Thymus (tissue), 11 donors: ENCODE measurements around the gene NEK7. TPM values are rescaled to one million over a fixed set of nuclear protein-coding genes. Genes with fewer than 3 reads are reported as not detected.

ENCODE experiments used
- DNase-seq, 9 donors: peaks; one replicate each; pipeline ENCODE4 v3.0.0-alpha.2; 2013; ENCODE audit warnings: low spot score in 9 of 9, low read depth in 6 of 9, missing footprints in 1 of 9
- H3K27ac ChIP-seq, 2 donors: one replicate each; pipeline ENCODE4 v1.5.1; 2013; ENCODE audit warnings: control low read depth in 1 of 2, low read depth in 1 of 2, low read length in 1 of 2, mild to moderate bottlenecking in 1 of 2, moderate library complexity in 1 of 2
- H3K27me3 ChIP-seq, 2 donors: one replicate each; pipeline ENCODE4 v1.5.1; 2013; ENCODE audit warnings: low read length in 1 of 2; ENCODE audit not compliant: control insufficient read depth in 2 of 2, insufficient read depth in 1 of 2
- H3K36me3 ChIP-seq, 2 donors: one replicate each; pipeline ENCODE4 v1.5.1; 2013; ENCODE audit warnings: low read length in 1 of 2, mild to moderate bottlenecking in 1 of 2, moderate library complexity in 1 of 2; ENCODE audit not compliant: control insufficient read depth in 2 of 2, insufficient read depth in 2 of 2
- H3K4me1 ChIP-seq, 2 donors: one replicate each; pipeline ENCODE4 v1.5.1; 2013; ENCODE audit warnings: low read length in 2 of 2; ENCODE audit not compliant: control insufficient read depth in 2 of 2, insufficient read depth in 2 of 2
- H3K4me3 ChIP-seq, 2 donors: one replicate each; pipeline ENCODE4 v1.5.1; 2013; ENCODE audit warnings: low read length in 2 of 2, control low read depth in 1 of 2, mild to moderate bottlenecking in 1 of 2
- H3K9me3 ChIP-seq, 2 donors: one replicate each; pipeline ENCODE4 v1.5.1; 2013; ENCODE audit warnings: low read length in 1 of 2, mild to moderate bottlenecking in 1 of 2; ENCODE audit not compliant: control insufficient read depth in 2 of 2, insufficient read depth in 1 of 2
- WGBS: extraction: QIAGEN DNeasy Blood & Tissue Kit; methylation state at CpG from one replicate; pipeline ENCODE4 v1.1.7; 2013; 5-methylcytosine and 5-hydroxymethylcytosine counted together
- polyA plus RNA-seq: library from polyadenylated mRNA; stranded (reverse); fragments of 200-250 nt; gene quantifications from one replicate; pipeline ENCODE4 v1.2.3, GENCODE V29; 2013
- total RNA-seq: library from RNA; stranded (reverse); fragments of 120-200 nt; gene quantifications from one replicate; pipeline ENCODE4 v1.2.4, GENCODE V29; 2013
- donor health status: healthy.

NEK7 gene
- total and polyA plus RNA-seq, 2 donors: 31.4 to 56.8 TPM

DNA sequence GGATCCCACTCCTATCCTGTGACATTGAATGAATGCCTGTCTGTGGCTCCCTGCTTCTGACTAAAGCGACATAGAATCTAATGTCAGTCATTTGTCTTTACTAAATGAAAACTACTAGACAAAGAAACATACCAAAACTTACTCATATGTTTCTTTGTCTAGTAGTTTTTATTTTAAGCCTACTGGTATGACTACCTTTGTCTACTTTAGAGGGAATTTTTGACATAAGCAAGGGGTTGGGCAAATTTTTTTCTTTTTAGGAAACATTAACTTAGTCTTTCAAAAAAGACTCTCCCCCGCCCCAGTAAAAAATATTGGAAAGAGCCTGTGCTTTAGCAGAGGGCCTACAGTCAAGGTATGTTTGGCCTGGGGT lies 4.9 kb downstream of the NEK7 start:
- Histone ChIP-seq H3K27me3 (no peaks in the 10 kb centered on the region), H3K4me1 (peaks cover 15 to 33% of the 10 kb centered on the region in 2 donors), H3K27ac (no peak overlapping the region), H3K36me3 (no peaks in the 10 kb centered on the region), H3K4me3 (no peak overlapping the region), H3K9me3 (no peaks in the 10 kb centered on the region)
- DNase-seq: no peak
- WGBS: 94% methylated on average over 2 of the region's 2 CpGs

DNA sequence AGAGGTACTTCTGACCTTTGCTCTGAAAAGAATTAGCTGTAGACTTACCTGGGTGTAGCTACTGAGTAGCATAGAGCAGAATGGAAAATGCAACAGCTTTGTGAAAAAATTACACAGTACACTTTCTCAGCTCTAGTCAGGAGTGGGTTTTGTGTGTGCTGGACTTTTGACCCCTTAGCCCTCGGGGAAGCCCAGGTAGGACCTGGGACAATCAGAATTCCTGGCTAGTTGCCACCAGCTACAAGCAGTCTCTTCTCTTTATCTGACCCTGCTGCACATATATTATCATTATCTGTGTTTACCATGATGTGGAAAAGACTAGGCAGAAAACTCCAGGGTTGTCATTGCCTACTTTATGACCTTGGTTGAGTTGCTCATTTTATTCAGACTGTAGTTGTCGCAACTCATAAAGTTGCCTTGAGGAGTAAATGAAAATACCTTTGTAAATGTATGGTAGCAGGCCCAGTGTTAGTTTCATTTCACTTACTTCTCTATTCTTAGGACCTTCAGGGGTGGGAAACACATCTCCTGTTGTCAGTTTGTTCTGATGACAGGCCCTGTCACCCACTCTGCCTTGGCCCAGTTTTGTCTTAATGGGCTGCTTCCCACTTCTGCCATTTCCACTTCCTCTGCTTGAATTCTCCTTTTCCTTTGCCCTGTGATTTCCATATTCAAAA lies 5.4 kb downstream of the NEK7 start:
- H3K27ac ChIP-seq: peak overlapping the region in 1 of 2 donors; percentile 27
- H3K4me3 ChIP-seq: no peak overlapping the region
- peaks cover 15 to 36% of the 10 kb centered on the region in 2 donors for H3K4me1 ChIP-seq
- no peaks in the 10 kb centered on the region for H3K9me3 ChIP-seq
- 86% methylated on average over 2 of the region's 2 CpGs for WGBS
- DNase-seq: no peak
- no peaks in the 10 kb centered on the region for H3K36me3 ChIP-seq
- no peaks in the 10 kb centered on the region for H3K27me3 ChIP-seq

DNA sequence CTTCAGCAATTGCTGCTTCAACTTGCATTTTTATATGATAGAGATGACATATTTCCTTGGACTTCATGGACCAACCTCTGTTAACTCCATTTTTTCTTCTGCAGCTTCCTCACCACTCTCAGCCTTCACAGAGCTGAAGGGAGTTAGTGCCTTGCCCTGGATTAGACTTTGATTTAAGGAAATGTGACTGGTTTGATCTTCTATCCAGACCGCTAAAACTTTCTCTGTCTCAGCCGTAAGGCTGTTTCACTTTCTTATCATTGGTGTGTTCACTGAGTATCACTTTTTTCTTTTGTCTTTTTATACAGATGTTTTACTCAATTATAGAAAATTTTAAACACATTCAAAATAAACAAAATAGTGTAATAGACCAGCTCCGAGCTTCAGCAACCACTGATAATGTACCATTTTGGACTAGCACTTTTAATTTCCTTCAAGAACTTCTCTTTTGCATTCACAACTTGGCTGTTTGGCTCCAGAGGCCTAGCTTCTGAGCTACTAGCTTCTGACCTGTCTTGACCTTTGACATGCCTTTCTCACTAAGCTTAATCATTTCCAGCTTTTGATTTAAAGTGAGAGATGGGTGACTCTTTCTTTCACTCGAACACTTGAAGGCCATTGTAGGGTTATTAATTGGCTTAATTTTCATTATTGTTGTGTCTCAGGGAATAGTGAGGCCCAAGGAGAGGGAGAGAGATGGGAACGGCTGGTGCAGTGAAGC lies 9.3 kb downstream of the NEK7 start:
- peak in 3 of 9 donors; percentile 21 to 58 (median 33) for DNase-seq
- peak overlapping the region; percentile 12 to 64 for H3K27ac ChIP-seq
- no peaks in the 10 kb centered on the region for H3K9me3 ChIP-seq
- H3K27me3 ChIP-seq: no peaks in the 10 kb centered on the region
- no peaks in the 10 kb centered on the region for H3K36me3 ChIP-seq
- 67% methylated on average over 5 of the region's 5 CpGs for WGBS
- peaks cover 23 to 35% of the 10 kb centered on the region in 2 donors for H3K4me1 ChIP-seq
- H3K4me3 ChIP-seq: no peak overlapping the region

DNA sequence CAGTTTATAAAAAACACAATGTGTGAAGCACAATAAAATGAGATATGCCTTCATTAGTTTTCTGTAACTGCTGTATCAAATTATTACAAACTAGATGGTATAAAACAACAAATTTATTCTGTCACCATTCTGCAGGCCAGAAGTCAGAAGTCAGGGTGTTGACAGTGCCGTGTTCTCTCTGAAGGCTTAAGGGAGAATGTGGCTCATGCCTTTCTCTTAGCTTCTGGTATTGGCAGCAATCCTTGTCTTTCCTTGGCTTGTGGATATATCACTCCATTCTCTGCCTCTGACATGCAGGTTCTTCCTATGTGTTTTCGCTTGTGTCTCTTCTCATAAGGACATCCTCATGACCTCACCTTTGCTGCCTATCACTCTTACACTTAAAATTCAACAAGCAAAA lies 10.1 kb downstream of the NEK7 start:
- Histone ChIP-seq H3K27ac (peak overlapping the region in 1 of 2 donors; percentile 8), H3K9me3 (no peaks in the 10 kb centered on the region), H3K27me3 (no peaks in the 10 kb centered on the region), H3K4me1 (peaks cover 26 to 37% of the 10 kb centered on the region in 2 donors), H3K4me3 (no peak overlapping the region), H3K36me3 (no peaks in the 10 kb centered on the region)
- 92% methylated on average over 2 of the region's 2 CpGs for WGBS
- no peak for DNase-seq

DNA sequence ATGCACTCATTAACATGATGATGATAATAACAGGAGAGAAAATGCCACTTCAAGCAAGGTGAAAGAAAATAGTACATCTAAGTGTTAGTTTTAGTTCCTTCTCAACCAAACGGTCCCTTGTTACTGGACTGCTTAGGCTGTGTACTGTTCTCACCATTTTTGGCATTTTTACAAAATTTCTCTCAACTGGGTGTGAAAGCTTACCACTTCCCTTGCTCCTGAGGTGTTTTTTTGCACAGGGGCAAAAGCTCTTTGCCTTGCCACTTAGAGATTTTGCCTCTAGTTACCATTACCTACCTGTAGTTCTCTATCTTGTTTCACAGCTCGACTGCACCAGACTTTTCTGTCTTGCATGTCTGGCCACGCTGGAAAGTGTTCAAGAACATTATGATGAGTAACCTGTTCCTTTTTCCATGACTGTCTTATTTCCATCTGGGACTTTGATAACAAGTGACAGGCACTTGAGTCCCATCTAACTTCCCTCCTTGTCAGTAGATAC lies 10.7 kb downstream of the NEK7 start:
- Histone ChIP-seq H3K9me3 (no peaks in the 10 kb centered on the region), H3K36me3 (no peaks in the 10 kb centered on the region), H3K27ac (peak overlapping the region; percentile 21 to 52), H3K4me3 (no peak overlapping the region), H3K27me3 (no peaks in the 10 kb centered on the region), H3K4me1 (peaks cover 24 to 32% of the 10 kb centered on the region in 2 donors)
- peak in 2 of 9 donors; percentile 16 to 50 for DNase-seq
- WGBS: 10% methylated on average over 3 of the region's 3 CpGs

DNA sequence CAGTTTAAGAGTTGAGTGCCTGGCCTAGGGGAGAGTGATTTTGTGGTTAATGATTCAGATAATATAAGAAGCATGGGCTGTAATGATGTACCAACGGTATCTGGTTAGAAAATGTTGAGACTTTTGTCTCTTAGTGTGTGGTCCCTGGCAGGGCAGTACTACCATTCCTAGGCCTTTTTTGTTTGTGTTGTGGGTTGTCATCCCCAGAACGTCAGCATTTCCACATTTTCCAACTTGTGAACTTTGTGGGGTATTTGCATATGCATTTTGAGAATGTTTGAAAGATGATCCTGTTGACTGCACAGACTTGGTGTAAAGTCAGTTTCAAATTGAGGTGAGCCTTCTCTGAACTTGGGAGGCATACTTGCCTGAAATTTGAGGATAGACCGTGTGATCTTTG lies 11.4 kb downstream of the NEK7 start:
- H3K36me3 ChIP-seq: no peaks in the 10 kb centered on the region
- H3K9me3 ChIP-seq: no peaks in the 10 kb centered on the region
- DNase-seq: no peak
- H3K27me3 ChIP-seq: no peaks in the 10 kb centered on the region
- WGBS: 78% methylated on average over 3 of the region's 3 CpGs
- H3K4me1 ChIP-seq: peaks cover 24 to 30% of the 10 kb centered on the region in 2 donors
- H3K27ac ChIP-seq: peak overlapping the region; percentile 15 to 64
- H3K4me3 ChIP-seq: no peak overlapping the region

DNA sequence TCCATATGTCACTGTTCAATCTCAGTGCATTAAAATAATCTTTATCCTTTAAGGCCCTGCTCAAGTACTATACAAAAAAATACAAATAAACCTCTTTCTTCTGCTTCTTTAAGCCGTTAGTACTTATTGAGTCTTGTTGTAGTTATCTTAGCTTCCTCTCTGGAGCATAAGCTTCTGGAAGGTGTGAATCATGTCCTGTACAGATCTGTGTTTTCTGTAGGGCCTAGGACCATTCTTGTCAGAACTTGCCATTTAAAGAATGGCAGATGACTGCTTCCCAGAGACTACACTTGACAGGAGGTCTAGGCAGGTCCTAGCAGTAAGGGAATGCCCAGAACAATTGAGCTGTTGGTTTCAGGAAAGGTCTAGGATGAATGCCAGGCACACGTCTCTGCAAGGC lies 12.9 kb downstream of the NEK7 start:
- H3K4me1 ChIP-seq: peaks cover 24 to 32% of the 10 kb centered on the region in 2 donors
- no peaks in the 10 kb centered on the region for H3K36me3 ChIP-seq
- no peak overlapping the region for H3K27ac ChIP-seq
- 89% methylated on average over 2 of the region's 2 CpGs for WGBS
- DNase-seq: no peak
- H3K4me3 ChIP-seq: no peak overlapping the region
- H3K27me3 ChIP-seq: no peaks in the 10 kb centered on the region
- H3K9me3 ChIP-seq: no peaks in the 10 kb centered on the region

DNA sequence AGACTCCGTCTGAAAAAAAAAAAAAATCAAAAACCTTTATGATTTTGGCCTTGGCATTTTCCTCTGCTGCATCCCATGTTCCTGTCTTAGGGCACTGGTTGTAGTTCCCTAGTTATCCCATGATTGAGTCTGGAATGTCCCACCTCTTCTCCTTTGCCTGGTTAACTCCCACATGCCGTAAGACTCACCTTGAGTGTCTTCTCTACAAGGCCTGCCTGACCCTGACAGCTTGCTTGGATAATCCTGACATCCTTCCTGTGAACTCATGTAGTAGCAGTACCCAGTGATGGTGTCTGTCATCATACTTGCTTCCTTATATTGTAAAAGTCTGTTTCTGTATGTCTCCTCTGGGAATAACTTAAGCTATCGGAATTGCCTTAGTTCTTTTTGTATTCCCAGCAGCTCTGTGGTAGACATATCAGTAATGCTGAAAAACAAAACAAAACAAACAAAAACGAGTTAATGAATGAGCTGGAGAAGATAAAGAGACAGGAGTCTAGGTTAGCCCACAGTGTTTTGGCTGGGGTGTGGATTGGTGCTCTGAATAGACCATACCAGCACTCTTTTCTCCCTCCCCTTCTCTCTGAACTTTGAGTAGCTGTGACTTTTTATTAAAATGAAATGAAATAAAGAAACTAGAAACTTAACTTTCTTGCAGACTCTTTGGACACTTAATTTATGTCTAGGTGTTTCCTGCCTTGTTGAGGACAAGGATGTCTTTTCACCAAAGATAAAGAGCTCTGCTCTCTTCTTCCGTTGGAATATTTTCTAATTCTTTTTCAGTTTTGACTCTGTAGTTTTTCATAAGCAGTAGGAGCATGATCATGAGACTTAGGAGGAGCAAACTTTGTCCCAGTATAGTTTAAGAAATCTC lies 15.1 kb downstream of the NEK7 start:
- no peak for DNase-seq
- H3K36me3 ChIP-seq: no peaks in the 10 kb centered on the region
- H3K9me3 ChIP-seq: no peaks in the 10 kb centered on the region
- no peaks in the 10 kb centered on the region for H3K27me3 ChIP-seq
- peaks cover 19 to 24% of the 10 kb centered on the region in 2 donors for H3K4me1 ChIP-seq
- 60% methylated on average over 5 of the region's 5 CpGs for WGBS
- H3K4me3 ChIP-seq: no peak overlapping the region
- H3K27ac ChIP-seq: no peak overlapping the region

DNA sequence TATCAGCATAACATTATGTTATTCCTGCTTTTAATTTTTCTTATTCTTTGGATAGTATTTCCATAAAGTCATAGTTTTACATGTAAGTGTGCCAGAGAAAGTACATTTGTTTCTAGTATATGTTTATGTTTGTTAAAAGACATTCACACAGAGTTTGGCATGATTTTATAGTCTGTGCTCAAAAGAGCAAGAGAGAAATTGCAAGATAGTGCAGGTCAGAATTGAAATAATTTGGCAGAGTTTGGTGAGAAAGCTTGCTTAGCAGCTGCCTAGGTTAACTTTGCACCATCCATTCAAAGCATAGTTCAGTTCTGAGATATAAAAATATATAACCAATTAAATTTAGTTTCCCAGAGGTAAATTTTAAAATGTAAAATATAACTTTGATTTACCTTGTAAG lies 17.0 kb downstream of the NEK7 start:
- Histone ChIP-seq H3K27me3 (no peaks in the 10 kb centered on the region), H3K27ac (no peak overlapping the region), H3K9me3 (no peaks in the 10 kb centered on the region), H3K4me3 (no peak overlapping the region), H3K4me1 (peaks cover 11 to 13% of the 10 kb centered on the region in 2 donors), H3K36me3 (no peaks in the 10 kb centered on the region)
- DNase-seq: no peak
